SK-N-SH treated with all-trans-retinoic acid at 6 μM for 48 hours (cell line): ENCODE measurements around the gene AVL9.

ENCODE experiments used
- ARNTL ChIP-seq: fragments of 450-650 bp; formaldehyde crosslinking; IDR thresholded peaks from 2 replicates; pipeline ENCODE4 v1.5.0; 2020; ENCODE audit warnings: low read depth, mild to moderate bottlenecking, moderate library complexity, borderline replicate concordance
- BACH2 ChIP-seq: fragments of 250-450 bp; sonication (Bioruptor Pico); IDR thresholded peaks from 2 replicates; pipeline ENCODE4 v1.9.0; 2021; ENCODE audit warnings: mild to moderate bottlenecking, borderline replicate concordance
- CSDC2 ChIP-seq: fragments of 250-450 bp; sonication (Bioruptor Pico); IDR thresholded peaks from 2 replicates; pipeline ENCODE4 v1.5.0; 2020; ENCODE audit warnings: mild to moderate bottlenecking, moderate library complexity
- GLIS3 ChIP-seq: fragments of 250-450 bp; sonication (Bioruptor Pico); IDR thresholded peaks from 2 replicates; pipeline ENCODE4 v1.5.0; 2020; ENCODE audit warnings: mild to moderate bottlenecking, moderate library complexity
- PPARA ChIP-seq: fragments of 250-450 bp; sonication (Bioruptor Pico); IDR thresholded peaks from 2 replicates; pipeline ENCODE4 v1.5.0; 2020; ENCODE audit warnings: mild to moderate bottlenecking, borderline replicate concordance
- RARB ChIP-seq: fragments of 250-450 bp; sonication (Bioruptor Pico); IDR thresholded peaks from 2 replicates; pipeline ENCODE4 v1.8.0; 2021; ENCODE audit warnings: mild to moderate bottlenecking, moderate library complexity
- SNAI2 ChIP-seq: fragments of 250-450 bp; sonication (Bioruptor Pico); IDR thresholded peaks from 2 replicates; pipeline ENCODE4 v1.5.0; 2020; ENCODE audit warnings: mild to moderate bottlenecking, moderate library complexity
- TOX ChIP-seq: fragments of 250-450 bp; sonication (Bioruptor Pico); IDR thresholded peaks from 2 replicates; pipeline ENCODE4 v1.8.0; 2021; ENCODE audit warnings: mild to moderate bottlenecking, moderate library complexity, borderline replicate concordance
- ZFP3 ChIP-seq: fragments of 250-450 bp; sonication (Bioruptor Pico); IDR thresholded peaks from 2 replicates; pipeline ENCODE4 v1.5.0; 2020; ENCODE audit warnings: mild to moderate bottlenecking, moderate library complexity
- ZFP30 ChIP-seq: fragments of 450-650 bp; formaldehyde crosslinking; IDR thresholded peaks from 2 replicates; pipeline ENCODE4 v1.5.0; 2022; ENCODE audit warnings: mild to moderate bottlenecking, moderate library complexity
- ZNF8 ChIP-seq: fragments of 450-650 bp; formaldehyde crosslinking; IDR thresholded peaks from 2 replicates; pipeline ENCODE4 v1.5.0; 2020; ENCODE audit warnings: mild to moderate bottlenecking, moderate library complexity
- TF ChIP-seq, protein P1 (sequence below): fragments of 250-450 bp; sonication (Bioruptor Pico); IDR thresholded peaks from 2 replicates; pipeline ENCODE4 v1.8.0; 2020; ENCODE audit warnings: mild to moderate bottlenecking, moderate library complexity, borderline replicate concordance
- TF ChIP-seq, protein P2 (sequence below): fragments of 250-450 bp; sonication (Bioruptor Pico); IDR thresholded peaks from 2 replicates; pipeline ENCODE4 v1.5.1; 2021; ENCODE audit warnings: mild to moderate bottlenecking, moderate library complexity
- TF ChIP-seq, protein P3 (sequence below): fragments of 250-450 bp; sonication (Bioruptor Pico); IDR thresholded peaks from 2 replicates; pipeline ENCODE4 v1.5.0; 2020; ENCODE audit warnings: mild to moderate bottlenecking, moderate library complexity

DNA sequence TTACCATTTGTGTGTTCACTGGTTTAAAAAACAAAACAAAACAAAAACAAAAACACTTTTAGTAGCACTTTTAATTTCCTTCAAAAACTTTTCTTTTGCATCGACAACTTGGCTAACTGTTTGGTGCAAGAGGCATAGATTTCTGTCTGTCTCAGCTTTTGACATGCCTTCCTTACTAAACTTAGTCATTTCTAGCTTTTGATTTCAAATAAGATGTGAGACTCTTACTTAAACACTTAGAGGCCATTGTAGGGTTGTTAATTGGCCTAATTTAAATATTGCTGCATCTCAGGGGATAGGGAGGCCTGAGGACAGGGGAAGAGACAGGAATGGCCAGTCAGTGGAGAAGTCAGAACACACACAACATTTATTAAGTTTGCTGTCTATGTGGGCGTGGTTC lies 66.3 kb downstream of the AVL9 start:
- no peak for TF ChIP-seq ZNF8 (CRISPR knock-in tag)
- TF ChIP-seq, protein P1, sequence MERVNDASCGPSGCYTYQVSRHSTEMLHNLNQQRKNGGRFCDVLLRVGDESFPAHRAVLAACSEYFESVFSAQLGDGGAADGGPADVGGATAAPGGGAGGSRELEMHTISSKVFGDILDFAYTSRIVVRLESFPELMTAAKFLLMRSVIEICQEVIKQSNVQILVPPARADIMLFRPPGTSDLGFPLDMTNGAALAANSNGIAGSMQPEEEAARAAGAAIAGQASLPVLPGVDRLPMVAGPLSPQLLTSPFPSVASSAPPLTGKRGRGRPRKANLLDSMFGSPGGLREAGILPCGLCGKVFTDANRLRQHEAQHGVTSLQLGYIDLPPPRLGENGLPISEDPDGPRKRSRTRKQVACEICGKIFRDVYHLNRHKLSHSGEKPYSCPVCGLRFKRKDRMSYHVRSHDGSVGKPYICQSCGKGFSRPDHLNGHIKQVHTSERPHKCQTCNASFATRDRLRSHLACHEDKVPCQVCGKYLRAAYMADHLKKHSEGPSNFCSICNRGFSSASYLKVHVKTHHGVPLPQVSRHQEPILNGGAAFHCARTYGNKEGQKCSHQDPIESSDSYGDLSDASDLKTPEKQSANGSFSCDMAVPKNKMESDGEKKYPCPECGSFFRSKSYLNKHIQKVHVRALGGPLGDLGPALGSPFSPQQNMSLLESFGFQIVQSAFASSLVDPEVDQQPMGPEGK, result no peak
- TF ChIP-seq ARNTL, result no peak
- no peak for TF ChIP-seq TOX (CRISPR knock-in tag)
- no peak for TF ChIP-seq GLIS3 (CRISPR knock-in tag)
- TF ChIP-seq PPARA (CRISPR knock-in tag), result no peak
- no peak for TF ChIP-seq RARB
- TF ChIP-seq, protein P2, sequence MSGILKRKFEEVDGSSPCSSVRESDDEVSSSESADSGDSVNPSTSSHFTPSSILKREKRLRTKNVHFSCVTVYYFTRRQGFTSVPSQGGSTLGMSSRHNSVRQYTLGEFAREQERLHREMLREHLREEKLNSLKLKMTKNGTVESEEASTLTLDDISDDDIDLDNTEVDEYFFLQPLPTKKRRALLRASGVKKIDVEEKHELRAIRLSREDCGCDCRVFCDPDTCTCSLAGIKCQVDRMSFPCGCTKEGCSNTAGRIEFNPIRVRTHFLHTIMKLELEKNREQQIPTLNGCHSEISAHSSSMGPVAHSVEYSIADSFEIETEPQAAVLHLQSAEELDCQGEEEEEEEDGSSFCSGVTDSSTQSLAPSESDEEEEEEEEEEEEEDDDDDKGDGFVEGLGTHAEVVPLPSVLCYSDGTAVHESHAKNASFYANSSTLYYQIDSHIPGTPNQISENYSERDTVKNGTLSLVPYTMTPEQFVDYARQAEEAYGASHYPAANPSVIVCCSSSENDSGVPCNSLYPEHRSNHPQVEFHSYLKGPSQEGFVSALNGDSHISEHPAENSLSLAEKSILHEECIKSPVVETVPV (CRISPR knock-in tag), result no peak
- no peak for TF ChIP-seq SNAI2 (CRISPR knock-in tag)
- TF ChIP-seq ZFP30 (CRISPR knock-in tag), result no peak
- no peak for TF ChIP-seq CSDC2 (CRISPR knock-in tag)
- TF ChIP-seq, protein P3, sequence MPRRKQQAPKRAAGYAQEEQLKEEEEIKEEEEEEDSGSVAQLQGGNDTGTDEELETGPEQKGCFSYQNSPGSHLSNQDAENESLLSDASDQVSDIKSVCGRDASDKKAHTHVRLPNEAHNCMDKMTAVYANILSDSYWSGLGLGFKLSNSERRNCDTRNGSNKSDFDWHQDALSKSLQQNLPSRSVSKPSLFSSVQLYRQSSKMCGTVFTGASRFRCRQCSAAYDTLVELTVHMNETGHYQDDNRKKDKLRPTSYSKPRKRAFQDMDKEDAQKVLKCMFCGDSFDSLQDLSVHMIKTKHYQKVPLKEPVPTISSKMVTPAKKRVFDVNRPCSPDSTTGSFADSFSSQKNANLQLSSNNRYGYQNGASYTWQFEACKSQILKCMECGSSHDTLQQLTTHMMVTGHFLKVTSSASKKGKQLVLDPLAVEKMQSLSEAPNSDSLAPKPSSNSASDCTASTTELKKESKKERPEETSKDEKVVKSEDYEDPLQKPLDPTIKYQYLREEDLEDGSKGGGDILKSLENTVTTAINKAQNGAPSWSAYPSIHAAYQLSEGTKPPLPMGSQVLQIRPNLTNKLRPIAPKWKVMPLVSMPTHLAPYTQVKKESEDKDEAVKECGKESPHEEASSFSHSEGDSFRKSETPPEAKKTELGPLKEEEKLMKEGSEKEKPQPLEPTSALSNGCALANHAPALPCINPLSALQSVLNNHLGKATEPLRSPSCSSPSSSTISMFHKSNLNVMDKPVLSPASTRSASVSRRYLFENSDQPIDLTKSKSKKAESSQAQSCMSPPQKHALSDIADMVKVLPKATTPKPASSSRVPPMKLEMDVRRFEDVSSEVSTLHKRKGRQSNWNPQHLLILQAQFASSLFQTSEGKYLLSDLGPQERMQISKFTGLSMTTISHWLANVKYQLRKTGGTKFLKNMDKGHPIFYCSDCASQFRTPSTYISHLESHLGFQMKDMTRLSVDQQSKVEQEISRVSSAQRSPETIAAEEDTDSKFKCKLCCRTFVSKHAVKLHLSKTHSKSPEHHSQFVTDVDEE (CRISPR knock-in tag), result no peak
- no peak for TF ChIP-seq ZFP3 (CRISPR knock-in tag)
- TF ChIP-seq BACH2 (CRISPR knock-in tag), result no peak
